Stimulated activated CD8-positive, alpha-beta memory T cell treated with anti-CD3 and anti-CD28 coated beads, Interleukin-12 subunit alpha, Interleukin-12 subunit beta, amount 100 ng/mL, for 4 hours (primary cell): ENCODE results near the gene CNTD1.
"Not testable (repeated sequence)": the region's sequence is repeated elsewhere in the genome, so short reads cannot be mapped to it uniquely, and the experiment has no call there.

Experiments used
- DNase-seq: peaks from one replicate; pipeline ENCODE4 v3.0.0-alpha.2; 2020; ENCODE audit warnings: low read depth

CNTD1 gene

GRCh38 chr17:42846594-42847280 lies 48.1 kb downstream of the CNTD1 start:
- no peak for DNase-seq

- DNase-seq = no peak
Observed at GRCh38 chr17:42848093-42848492, 49.4 kb downstream of the CNTD1 start.

GRCh38 chr17:42849031-42849430 lies 50.4 kb downstream of the CNTD1 start:
- DNase-seq = no peak

DNA sequence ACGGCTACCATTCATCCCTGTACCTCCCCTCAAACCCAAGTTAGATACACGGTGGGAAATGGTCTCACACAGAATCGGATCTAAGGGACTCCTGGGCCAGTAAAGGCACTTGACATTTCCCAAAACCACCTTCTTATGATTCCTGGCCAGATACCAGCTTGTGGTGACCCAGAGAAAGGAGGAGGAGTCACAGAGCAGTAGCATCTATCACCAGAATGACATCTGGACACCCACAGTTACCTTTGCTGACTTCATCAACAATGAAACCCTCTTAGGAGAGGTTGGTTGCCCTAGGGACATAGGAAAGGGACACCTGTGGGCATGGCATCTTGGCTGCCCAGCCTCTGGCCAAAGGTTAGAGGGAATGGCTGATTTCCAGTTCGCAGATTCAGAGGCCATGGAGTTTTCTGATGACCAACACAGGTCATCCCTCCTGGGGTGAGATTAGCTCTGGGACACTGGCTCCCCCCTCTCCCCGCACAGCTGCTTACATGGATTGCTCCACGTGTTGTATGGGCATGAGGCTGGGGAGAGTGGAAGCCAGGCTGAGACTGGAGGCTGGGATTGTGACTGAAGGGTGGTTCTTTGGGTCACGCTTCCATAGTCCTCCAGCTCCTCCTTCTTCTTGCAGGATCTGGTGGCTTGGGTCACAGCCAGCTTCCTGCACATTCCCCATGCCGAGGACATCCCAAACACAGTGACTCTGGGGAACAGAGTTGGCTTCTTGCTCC lies 51.0 kb downstream of the CNTD1 start:
- DNase-seq = no peak

DNA sequence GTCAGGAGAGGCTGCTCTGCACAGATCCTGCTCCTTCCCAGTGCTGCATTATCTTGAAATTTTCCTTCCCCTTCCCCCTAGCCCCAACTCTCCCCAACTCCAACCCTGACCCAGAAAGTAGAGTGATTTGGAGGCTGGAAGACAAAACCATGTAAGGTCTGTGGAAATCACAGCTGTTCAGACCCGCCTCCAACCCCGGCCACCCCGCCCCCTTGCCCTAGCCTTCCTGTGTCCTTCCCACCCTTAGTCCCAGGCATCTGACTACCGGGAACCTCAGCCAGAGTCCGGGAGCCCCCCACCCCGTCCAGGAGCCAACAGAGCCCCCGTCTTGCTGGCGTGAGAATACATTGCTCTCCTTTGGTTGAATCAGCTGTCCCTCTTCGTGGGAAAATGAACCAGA lies 52.3 kb downstream of the CNTD1 start, which contains the start of gene AOC3:
Gene AOC3, plus strand, starts transcription at position 246 of the 400 bp plus-strand sequence. Its CDS starts 145 bp downstream, at position 391.
- DNase-seq = no peak

DNA sequence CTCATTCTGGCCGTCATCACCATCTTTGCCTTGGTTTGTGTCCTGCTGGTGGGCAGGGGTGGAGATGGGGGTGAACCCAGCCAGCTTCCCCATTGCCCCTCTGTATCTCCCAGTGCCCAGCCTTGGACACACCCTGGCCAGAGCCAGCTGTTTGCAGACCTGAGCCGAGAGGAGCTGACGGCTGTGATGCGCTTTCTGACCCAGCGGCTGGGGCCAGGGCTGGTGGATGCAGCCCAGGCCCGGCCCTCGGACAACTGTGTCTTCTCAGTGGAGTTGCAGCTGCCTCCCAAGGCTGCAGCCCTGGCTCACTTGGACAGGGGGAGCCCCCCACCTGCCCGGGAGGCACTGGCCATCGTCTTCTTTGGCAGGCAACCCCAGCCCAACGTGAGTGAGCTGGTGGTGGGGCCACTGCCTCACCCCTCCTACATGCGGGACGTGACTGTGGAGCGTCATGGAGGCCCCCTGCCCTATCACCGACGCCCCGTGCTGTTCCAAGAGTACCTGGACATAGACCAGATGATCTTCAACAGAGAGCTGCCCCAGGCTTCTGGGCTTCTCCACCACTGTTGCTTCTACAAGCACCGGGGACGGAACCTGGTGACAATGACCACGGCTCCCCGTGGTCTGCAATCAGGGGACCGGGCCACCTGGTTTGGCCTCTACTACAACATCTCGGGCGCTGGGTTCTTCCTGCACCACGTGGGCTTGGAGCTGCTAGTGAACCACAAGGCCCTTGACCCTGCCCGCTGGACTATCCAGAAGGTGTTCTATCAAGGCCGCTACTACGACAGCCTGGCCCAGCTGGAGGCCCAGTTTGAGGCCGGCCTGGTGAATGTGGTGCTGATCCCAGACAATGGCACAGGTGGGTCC lies 52.9 kb downstream of the CNTD1 start:
- not testable (repeated sequence) for DNase-seq

DNA sequence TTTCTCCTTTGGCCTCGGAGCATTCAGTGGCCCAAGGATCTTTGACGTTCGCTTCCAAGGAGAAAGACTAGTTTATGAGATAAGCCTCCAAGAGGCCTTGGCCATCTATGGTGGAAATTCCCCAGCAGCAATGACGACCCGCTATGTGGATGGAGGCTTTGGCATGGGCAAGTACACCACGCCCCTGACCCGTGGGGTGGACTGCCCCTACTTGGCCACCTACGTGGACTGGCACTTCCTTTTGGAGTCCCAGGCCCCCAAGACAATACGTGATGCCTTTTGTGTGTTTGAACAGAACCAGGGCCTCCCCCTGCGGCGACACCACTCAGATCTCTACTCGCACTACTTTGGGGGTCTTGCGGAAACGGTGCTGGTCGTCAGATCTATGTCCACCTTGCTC lies 53.7 kb downstream of the CNTD1 start:
- DNase-seq = no peak

GRCh38 chr17:42853004-42853403 lies 54.3 kb downstream of the CNTD1 start:
- no peak for DNase-seq

DNA sequence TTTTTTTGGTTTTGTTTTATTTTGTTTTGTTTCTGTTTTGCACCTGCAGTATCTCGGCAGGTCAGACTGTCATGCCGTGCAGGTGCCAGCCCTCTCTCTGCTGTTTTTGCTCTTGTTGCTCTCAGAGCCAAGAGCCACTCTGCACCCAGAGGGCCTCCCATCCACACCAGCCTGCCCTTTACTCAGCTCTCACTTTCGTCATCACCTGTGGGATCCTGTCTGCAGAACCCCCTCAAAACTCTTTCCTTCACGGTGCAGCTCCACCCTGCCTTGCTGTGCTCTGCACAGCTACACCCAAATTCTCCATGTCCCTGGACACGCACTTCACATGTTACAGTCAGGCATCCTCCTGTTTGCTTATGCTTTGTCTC lies 54.9 kb downstream of the CNTD1 start:
- no peak for DNase-seq

DNA sequence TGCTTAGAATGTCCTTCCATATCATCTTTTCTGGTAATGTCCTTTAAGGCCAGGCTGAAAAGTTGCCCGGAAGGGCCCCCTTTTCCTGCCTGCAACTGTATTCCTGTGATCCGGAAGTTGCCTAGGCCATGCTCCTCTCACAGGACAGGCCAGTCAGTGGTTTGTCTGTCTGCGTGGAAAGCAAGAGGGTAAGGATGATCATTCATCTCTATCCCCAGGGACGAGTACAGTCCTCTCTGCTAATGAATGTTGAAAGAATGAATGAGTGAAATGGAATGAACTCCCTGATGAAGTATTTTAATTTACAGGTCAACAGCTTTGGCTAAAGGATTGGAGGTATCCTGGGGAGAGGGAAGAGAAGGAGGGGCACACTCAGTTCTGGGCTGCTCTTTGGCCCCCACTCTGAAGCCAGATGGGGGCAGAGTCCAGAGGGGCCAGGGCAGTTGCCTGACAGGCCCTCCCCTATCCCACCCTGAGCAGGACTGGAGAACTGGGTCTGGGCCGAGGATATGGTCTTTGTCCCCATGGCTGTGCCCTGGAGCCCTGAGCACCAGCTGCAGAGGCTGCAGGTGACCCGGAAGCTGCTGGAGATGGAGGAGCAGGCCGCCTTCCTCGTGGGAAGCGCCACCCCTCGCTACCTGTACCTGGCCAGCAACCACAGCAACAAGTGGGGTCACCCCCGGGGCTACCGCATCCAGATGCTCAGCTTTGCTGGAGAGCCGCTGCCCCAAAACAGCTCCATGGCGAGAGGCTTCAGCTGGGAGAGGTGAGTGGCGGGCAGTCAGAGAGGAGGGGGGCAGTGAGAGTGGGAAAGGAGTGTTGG lies 55.5 kb downstream of the CNTD1 start:
- no peak for DNase-seq

- DNase-seq = no peak
Observed at GRCh38 chr17:42855048-42855596, 56.5 kb downstream of the CNTD1 start.

GRCh38 chr17:42856093-42856492 lies 57.4 kb downstream of the CNTD1 start:
- not testable (repeated sequence) for DNase-seq

DNA sequence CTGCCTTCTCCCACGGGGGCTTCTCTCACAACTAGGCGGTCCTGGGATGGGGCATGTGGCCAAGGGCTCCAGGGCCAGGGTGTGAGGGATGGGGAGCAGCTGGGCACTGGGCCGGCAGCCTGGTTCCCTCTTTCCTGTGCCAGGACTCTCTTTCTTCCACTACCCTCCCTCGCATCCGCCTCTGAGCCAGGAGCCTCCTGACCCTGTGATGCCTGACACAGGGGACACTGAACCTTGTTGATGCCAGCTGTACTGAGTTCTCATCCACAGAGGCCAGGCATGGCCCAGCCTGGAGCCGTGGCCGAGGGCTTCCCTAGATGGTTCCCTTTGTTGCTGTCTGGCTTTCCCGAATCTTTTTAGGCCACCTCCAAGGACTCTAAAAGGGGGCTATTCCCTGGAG lies 57.9 kb downstream of the CNTD1 start:
- DNase-seq = not testable (repeated sequence)

DNA sequence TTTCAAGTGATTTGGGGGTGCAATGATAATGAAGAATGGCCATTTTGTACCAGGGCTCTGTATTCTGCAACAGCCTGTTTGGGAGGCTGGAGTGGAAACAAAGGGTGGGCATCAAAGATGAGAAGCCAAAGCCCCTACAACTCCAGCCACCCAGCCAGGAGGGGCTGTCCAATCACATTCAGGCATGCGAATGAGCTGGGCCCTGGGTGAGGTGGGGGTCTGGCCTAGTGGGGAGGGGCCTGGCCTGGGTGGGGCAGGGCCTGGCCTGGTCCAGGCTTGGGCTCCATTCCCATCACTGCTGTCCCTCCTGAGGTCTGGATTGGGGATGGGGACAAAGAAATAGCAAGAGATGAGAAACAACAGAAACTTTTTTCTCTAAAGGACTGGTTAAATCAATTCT lies 58.7 kb downstream of the CNTD1 start:
- DNase-seq = no peak
